Stimulated activated CD4-positive, alpha-beta T cell treated with anti-CD3 and anti-CD28 coated beads, Interleukin-1b, Interleukin-23, amount 100 ng/mL, for 1 hour (primary cell): Measurements from ENCODE around the gene KLF14.
"Not testable (repeated sequence)": the region's sequence is repeated elsewhere in the genome, so short reads cannot be mapped to it uniquely, and the experiment has no call there.

ENCODE experiments used
- DNase-seq, 2 donors: peaks; one replicate each; pipeline ENCODE4 v3.0.0-alpha.2; 2020; ENCODE audit warnings: low read depth in 2 of 2

Gene KLF14

DNA sequence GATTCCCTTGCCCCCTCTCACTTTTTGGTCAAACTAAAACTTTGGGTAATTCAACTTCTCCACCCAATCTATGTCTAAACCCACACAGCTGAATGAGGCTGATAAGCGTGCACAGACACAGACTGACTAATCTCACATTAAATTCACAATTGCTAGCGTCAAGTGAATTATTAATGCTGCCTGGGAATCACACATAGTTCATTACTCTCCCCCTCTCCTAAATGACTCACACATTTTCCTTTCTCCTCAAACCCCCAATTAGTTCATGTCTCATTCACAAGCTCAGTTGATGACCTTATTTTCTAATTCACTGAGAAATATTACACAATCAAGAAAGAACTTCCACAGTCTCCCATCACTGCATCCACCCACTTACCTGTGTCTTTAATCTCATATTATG lies 14.5 kb downstream of the KLF14 start:
- no peak for DNase-seq

DNA sequence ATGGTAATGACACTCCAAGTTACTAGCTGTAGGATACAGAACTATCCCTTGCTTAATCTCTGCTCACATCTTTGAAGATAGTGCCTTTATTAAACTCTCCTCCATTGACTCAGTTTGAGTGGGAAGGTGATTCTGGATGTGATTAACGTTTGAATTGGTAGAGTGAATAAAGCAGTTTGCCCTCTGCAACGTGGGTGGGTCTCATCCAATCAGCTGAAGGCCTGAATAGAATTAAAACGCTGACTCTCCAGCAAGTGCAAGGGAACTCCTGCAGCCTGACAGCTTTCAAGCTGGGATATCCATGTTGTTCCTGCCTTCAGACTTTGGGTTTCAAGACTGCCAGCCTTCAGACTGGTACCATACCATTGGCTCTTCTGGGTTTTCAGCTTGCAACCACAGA lies 21.6 kb downstream of the KLF14 start:
- no peak for DNase-seq

DNA sequence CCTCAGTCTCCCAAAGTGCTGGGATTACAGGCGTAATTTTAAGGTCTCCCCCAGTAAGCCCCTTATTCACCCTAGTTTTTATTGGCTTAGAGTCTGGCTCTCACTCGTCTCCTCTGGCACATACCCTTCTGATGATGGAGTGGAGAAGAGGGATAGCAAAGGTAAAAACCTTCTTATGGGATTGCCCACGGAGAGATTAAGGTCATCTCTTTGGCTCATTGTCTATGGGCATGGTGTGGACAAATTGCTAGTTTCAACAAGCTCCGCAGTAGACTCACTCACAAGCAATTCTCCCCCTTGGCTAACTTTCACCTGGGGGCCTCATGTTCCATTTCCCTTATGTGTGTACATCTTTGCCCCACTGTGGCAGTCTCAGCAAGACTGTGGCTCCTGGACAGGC lies 25.2 kb downstream of the KLF14 start:
- no peak for DNase-seq

DNA sequence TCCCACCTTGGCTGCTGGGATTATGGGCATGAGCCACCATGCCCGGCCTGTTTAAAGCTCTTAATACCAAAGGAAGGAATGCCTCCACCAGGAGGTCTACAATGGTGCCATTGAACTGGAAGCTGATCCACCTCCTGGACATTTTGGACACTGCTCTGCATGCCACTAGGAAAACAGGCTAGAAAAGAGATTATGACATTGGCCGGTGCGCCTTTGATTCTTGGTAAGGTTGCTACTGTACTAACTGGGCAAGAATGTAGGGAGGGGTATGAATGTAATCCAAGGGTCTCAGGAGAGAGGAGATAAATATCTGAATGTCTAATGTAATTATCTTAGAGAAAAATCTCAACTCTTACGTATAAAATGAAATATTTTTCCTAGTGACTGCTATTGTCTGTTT lies 26.0 kb downstream of the KLF14 start:
- no peak for DNase-seq

DNA sequence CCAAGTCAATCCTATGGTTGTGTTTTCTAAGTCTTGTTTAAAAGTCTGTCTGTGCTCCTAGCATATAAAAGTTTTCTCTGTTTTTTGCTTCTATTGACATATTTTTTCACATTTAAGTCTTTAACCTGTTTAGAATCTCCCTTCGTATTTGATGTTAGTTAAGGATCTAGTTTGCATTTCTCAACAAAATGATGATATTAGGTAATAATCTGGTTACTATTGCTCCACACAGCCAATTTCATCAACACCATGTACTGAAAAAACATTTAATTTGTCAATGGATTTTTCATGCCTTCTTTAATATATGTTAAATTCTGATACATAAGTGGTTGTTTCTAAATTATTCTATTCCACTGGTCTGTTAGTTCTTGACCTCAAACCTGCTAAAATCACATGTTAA lies 30.2 kb downstream of the KLF14 start:
- DNase-seq = no peak

DNA sequence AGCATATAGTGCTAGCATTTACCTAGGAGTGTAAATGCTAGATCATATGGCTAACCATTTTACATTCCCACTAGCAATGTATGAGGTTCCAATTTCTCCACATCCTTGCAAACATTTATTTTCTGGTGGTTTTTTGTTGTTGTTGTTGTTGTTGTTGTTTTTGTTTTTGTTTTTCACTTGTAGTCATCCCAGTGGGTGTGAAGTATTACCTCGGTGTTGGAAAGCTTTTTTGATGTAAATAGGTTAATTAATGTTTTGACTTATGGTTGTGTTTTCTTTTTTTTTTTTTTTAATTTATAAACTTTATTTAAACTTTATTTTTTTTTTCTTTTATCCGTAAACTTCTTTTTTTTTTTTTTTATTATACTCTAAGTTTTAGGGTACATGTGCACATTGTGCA lies 32.4 kb downstream of the KLF14 start:
- DNase-seq = no peak

DNA sequence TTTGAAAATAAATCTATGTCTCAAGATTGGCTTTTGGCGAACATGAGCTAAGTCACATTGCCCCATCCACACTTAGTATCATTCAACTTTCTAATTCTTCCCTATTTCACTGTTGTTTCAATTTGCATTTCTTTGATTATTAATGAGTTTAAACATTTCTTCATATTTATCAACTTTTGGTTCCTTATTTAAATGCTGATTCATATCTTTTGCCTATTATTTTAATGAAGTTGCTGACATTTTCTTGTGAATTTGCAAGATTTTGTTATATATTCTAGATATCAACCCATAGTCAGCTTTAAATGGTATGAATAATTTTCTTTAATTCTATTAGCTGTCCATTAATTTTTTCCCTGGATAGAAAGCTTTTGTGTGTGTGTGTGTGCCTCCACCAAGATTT lies 33.2 kb downstream of the KLF14 start:
- no peak for DNase-seq

DNA sequence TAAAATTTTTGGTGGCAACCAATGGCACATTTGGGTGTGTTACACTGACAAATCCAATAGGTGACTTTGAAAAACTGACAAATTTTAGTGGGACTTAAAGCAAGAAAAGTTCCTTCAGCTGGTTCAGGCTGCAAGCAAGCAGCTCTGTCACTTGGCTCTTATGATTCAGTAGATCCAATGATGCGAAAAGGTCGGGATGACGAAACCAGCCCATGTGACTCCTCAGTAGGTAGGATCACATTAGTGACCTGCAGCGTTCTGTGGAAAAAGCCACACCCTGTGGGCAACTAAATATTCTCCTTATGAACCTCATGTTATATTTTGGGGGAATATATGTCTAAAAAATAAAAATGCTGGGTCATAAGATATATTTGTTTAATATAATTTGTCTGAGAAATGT lies 34.3 kb downstream of the KLF14 start:
- DNase-seq = no peak

DNA sequence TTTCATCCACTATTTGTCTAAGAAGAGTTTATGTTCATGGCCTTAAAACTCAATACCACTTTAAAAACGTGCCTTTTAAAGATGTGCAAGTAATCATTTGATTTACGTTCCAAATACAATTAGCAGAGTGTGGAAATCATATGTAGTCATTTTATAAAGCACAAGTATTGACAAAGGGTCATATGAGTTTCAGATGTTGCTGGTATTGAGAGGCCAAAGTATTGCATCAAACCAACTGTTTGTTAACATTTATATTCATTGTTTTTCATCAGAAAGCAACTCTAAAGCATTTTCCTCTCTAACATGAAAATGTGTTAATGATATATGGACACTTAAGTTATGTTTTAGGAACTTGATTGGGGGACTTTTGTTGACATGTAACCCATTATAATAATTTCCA lies 36.2 kb downstream of the KLF14 start:
- DNase-seq = no peak

DNA sequence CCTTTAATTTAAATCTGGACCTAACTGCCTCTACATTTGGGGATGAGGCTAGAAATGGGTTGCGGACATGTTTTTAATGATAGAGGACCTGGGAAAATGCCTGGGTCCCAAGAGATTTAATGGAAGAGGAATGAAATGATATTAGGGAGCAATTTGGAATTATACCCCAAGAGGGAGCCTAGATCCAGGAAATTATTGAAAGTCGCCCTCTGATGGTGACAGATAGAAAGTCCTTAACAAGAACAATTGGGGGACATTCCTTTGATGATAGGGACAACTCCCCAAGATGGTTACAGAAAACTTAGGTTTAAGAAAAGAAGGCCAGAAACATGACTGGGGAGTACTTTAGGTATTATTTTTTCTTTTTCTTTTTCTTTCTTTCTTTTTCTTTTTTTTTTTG lies 38.2 kb downstream of the KLF14 start:
- no peak for DNase-seq

DNA sequence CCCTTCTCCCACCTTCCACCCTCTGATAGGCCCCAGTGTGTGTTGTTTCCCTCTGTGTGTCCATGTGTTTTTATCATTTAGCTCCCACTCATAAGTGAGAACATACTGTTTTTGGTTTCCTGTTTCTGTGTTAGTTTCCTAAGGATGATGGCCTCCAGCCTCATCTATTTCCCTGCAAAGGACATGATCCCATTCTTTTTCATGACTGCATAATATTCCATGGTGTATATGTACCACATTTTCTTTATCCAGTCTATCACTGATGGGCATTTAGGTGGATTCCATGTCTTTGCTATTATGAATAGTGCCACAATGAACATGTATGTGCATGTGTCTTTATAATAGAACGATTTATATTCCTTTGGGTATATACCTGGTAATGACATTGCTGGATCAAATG lies 41.6 kb downstream of the KLF14 start:
- DNase-seq = not testable (repeated sequence)

DNA sequence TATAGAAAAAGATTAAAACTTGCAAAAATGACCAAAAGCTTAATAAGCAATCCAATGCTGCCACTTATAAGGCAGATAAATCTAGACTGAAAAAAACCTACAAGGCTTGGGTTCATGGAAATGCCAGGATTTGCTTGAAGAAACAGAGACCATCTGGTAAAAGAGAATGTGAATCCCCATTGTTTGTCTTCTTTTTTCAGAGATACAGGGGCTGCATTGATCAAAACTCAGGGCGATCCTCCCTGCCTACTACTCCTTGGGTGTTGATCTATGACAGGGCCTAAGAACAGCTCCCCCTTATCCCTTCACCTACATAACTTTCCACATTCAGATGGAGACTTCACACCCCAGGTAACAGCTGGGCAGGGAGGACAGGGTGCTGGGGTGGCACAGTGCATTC lies 44.3 kb downstream of the KLF14 start:
- DNase-seq = no peak

DNA sequence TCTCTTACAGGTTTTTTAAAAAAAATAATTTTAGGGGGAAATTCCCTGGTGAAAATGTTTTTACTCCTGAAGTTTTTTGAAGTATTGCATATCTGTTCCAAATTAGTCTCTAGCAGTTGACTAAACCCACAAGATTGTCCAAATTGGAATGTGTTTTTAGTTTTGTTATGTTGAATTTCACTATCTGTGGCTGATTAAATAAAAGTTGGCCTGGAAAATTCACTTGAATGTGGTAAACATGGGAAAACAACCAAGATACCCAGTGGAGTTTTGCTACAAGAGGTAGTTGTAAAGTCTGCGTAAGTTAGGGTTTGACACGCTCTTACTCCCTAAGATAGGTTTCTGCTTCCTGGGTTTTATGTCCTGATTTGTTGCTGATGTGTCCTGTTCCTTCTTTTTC lies 51.0 kb downstream of the KLF14 start:
- DNase-seq = no peak
